Measurements from ENCODE around the gene KCNMA1.
A peak's percentile ranks its signal among the peaks of the same experiment; 100 is the strongest.

Gene KCNMA1

GRCh38 chr10:77152256-77152655 lies 485.4 kb downstream of the KCNMA1 start:
- no peak for DNase-seq (ENCODE audit: low read depth)

GRCh38 chr10:77151408-77151807 lies 486.2 kb downstream of the KCNMA1 start:
- no peak for DNase-seq (ENCODE audit: low read depth)

GRCh38 chr10:77149706-77150105 lies 487.9 kb downstream of the KCNMA1 start:
- no peak for DNase-seq (ENCODE audit: low read depth)

- no peak for DNase-seq (ENCODE audit: low read depth)
Observed at GRCh38 chr10:77149001-77149400, 488.6 kb downstream of the KCNMA1 start.

GRCh38 chr10:77147871-77148270 lies 489.7 kb downstream of the KCNMA1 start:
- no peak for DNase-seq (ENCODE audit: low read depth)

- no peak for DNase-seq (ENCODE audit: low read depth)
Observed at GRCh38 chr10:77146712-77147336, 490.8 kb downstream of the KCNMA1 start.

GRCh38 chr10:77144656-77145055 lies 493.0 kb downstream of the KCNMA1 start:
- no peak for DNase-seq (ENCODE audit: low read depth)

GRCh38 chr10:77139252-77140160 lies 498.1 kb downstream of the KCNMA1 start:
- DNase-seq (ENCODE audit: low read depth): no peak

GRCh38 chr10:77138541-77138940 lies 499.1 kb downstream of the KCNMA1 start:
- DNase-seq (ENCODE audit: low read depth): peak; percentile 55

GRCh38 chr10:77135555-77135954 lies 502.1 kb downstream of the KCNMA1 start:
- DNase-seq (ENCODE audit: low read depth): no peak

GRCh38 chr10:77131214-77131613 lies 506.4 kb downstream of the KCNMA1 start:
- peak; percentile 56 for DNase-seq (ENCODE audit: low read depth)

GRCh38 chr10:77127243-77127642 lies 510.4 kb downstream of the KCNMA1 start:
- DNase-seq (ENCODE audit: low read depth): no peak

GRCh38 chr10:77125231-77125630 lies 512.4 kb downstream of the KCNMA1 start:
- no peak for DNase-seq (ENCODE audit: low read depth)

GRCh38 chr10:77123330-77123729 lies 514.3 kb downstream of the KCNMA1 start:
- DNase-seq (ENCODE audit: low read depth): no peak

GRCh38 chr10:77121829-77122228 lies 515.8 kb downstream of the KCNMA1 start:
- no peak for DNase-seq (ENCODE audit: low read depth)

- DNase-seq (ENCODE audit: low read depth): no peak
Observed at GRCh38 chr10:77120666-77121376, 516.8 kb downstream of the KCNMA1 start.

- DNase-seq (ENCODE audit: low read depth): no peak
Observed at GRCh38 chr10:77120012-77120411, 517.6 kb downstream of the KCNMA1 start.

- DNase-seq (ENCODE audit: low read depth): no peak
Observed at GRCh38 chr10:77118603-77119282, 518.9 kb downstream of the KCNMA1 start.

- DNase-seq (ENCODE audit: low read depth): no peak
Observed at GRCh38 chr10:77117501-77117900, 520.1 kb downstream of the KCNMA1 start.

- DNase-seq (ENCODE audit: low read depth): no peak
Observed at GRCh38 chr10:77116904-77117303, 520.7 kb downstream of the KCNMA1 start.

GRCh38 chr10:77114181-77114821 lies 523.3 kb downstream of the KCNMA1 start:
- no peak for DNase-seq (ENCODE audit: low read depth)
